Cardiac muscle cell (in vitro differentiated cells and primary cell): Measurements from ENCODE around the gene EP400. TPM values are rescaled to one million over a fixed set of nuclear protein-coding genes. Genes with fewer than 3 reads are reported as not detected.

Experiments
- DNase-seq, 2 donors: peaks; one replicate each; pipeline versions ENCODE4 v3.0.0 to v3.0.0-alpha.2; 2010 to 2017; ENCODE audit warnings: low read depth in 1 of 2, low spot score in 1 of 2
- H3K27ac ChIP-seq: fragments of 200-600 bp; sonication (generic); 2 replicates; pipeline ENCODE4 v1.5.1; 2016
- H3K27me3 ChIP-seq: fragments of 200-600 bp; sonication (generic); 2 replicates; pipeline ENCODE4 v1.6.0; 2016; ENCODE audit warnings: control low read depth
- H3K36me3 ChIP-seq: fragments of 200-600 bp; sonication (generic); 2 replicates; pipeline ENCODE4 v1.5.1; 2016; ENCODE audit warnings: control low read depth
- H3K4me1 ChIP-seq: fragments of 200-600 bp; sonication (generic); 2 replicates; pipeline ENCODE4 v1.8.1; 2017; ENCODE audit warnings: low read depth, mild to moderate bottlenecking, mixed run types
- H3K4me3 ChIP-seq: fragments of 200-600 bp; sonication (generic); 2 replicates; pipeline ENCODE4 v1.5.1; 2016; ENCODE audit warnings: mild to moderate bottlenecking
- H3K9me3 ChIP-seq: fragments of 200-600 bp; sonication (generic); 2 replicates; pipeline ENCODE4 v1.5.1; 2017; ENCODE audit warnings: low read depth, mild to moderate bottlenecking, control low read depth
- polyA plus RNA-seq: library from polyadenylated mRNA; unstranded; fragments of >200 nt; fragmentation: Nextera tagmentation; extraction: Ambion mirVana; gene quantifications from 2 replicates; pipeline ENCODE4 v1.2.1, GENCODE V29; 2016
- total RNA-seq: library from RNA; depleted of rRNA; stranded (reverse); fragments of >200 nt; gene quantifications from 2 replicates; pipeline ENCODE4 v1.2.3, GENCODE V29; 2016
- TF ChIP-seq, protein P1 (sequence below): IDR thresholded peaks from 2 replicates; pipeline ENCODE4 v1.5.1; 2012; ENCODE audit warnings: low read depth, mild to moderate bottlenecking, low read length

EP400 gene
- total and polyA plus RNA-seq, 2 experiments from 2014 or later: 14.6 to 28.4 TPM

DNA sequence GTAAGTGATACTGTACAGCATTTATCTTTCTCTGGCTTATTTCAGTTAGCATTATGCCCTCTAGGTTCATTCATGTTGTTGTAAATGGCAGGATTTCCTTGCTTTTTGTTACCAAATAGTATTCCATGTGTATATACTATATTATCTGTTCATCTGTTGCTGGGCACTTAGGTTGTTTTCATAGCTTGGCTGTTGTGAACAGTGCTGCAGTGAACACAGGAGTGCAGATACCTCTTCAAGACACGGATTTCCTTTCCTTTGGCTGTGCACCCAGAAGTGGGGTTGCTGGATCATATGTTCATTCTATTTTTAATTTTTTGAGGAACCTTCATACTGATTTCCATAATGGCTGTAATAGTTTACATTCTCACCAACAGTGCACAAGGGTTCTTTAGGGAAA is 21.5 kb downstream of the EP400 start:
- Histone ChIP-seq H3K27ac (no peak overlapping the region), H3K36me3 (no peaks in the 10 kb centered on the region), H3K4me1 (no peaks in the 10 kb centered on the region), H3K9me3 (no peaks in the 10 kb centered on the region), H3K27me3 (no peaks in the 10 kb centered on the region), H3K4me3 (no peak overlapping the region)
- TF ChIP-seq, protein P1, sequence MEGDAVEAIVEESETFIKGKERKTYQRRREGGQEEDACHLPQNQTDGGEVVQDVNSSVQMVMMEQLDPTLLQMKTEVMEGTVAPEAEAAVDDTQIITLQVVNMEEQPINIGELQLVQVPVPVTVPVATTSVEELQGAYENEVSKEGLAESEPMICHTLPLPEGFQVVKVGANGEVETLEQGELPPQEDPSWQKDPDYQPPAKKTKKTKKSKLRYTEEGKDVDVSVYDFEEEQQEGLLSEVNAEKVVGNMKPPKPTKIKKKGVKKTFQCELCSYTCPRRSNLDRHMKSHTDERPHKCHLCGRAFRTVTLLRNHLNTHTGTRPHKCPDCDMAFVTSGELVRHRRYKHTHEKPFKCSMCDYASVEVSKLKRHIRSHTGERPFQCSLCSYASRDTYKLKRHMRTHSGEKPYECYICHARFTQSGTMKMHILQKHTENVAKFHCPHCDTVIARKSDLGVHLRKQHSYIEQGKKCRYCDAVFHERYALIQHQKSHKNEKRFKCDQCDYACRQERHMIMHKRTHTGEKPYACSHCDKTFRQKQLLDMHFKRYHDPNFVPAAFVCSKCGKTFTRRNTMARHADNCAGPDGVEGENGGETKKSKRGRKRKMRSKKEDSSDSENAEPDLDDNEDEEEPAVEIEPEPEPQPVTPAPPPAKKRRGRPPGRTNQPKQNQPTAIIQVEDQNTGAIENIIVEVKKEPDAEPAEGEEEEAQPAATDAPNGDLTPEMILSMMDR: no peak
- no peak for DNase-seq

GRCh38 chr12:131975228-131975627 is 25.5 kb downstream of the EP400 start:
- Histone ChIP-seq H3K4me1 (no peaks in the 10 kb centered on the region), H3K9me3 (no peaks in the 10 kb centered on the region), H3K27me3 (no peaks in the 10 kb centered on the region), H3K4me3 (no peak overlapping the region), H3K27ac (no peak overlapping the region), H3K36me3 (no peaks in the 10 kb centered on the region)
- TF ChIP-seq, protein P1: no peak
- DNase-seq: no peak

GRCh38 chr12:131979606-131980005 is 29.9 kb downstream of the EP400 start:
- no peak overlapping the region for H3K4me3 ChIP-seq
- TF ChIP-seq, protein P1: no peak
- H3K4me1 ChIP-seq: no peaks in the 10 kb centered on the region
- no peaks in the 10 kb centered on the region for H3K27me3 ChIP-seq
- no peak overlapping the region for H3K27ac ChIP-seq
- no peaks in the 10 kb centered on the region for H3K9me3 ChIP-seq
- peaks cover 8% of the 10 kb centered on the region for H3K36me3 ChIP-seq
- DNase-seq: no peak

- no peak overlapping the region for H3K4me3 ChIP-seq
- TF ChIP-seq, protein P1: no peak
- H3K27ac ChIP-seq: no peak overlapping the region
- H3K36me3 ChIP-seq: peaks cover 8% of the 10 kb centered on the region
- DNase-seq: no peak
- no peaks in the 10 kb centered on the region for H3K9me3 ChIP-seq
- no peaks in the 10 kb centered on the region for H3K4me1 ChIP-seq
- H3K27me3 ChIP-seq: no peaks in the 10 kb centered on the region
These were observed 30.5 kb downstream of the EP400 start for GRCh38 chr12:131980263-131980662.

GRCh38 chr12:131981388-131981787 is 31.6 kb downstream of the EP400 start:
- no peak for DNase-seq
- Histone ChIP-seq H3K27ac (no peak overlapping the region), H3K36me3 (peaks cover 8% of the 10 kb centered on the region), H3K4me1 (no peaks in the 10 kb centered on the region), H3K9me3 (no peaks in the 10 kb centered on the region), H3K27me3 (no peaks in the 10 kb centered on the region), H3K4me3 (no peak overlapping the region)
- TF ChIP-seq, protein P1: no peak

- no peak for DNase-seq
- H3K27me3 ChIP-seq: no peaks in the 10 kb centered on the region
- no peak overlapping the region for H3K4me3 ChIP-seq
- no peaks in the 10 kb centered on the region for H3K4me1 ChIP-seq
- H3K36me3 ChIP-seq: peaks cover 13% of the 10 kb centered on the region
- no peaks in the 10 kb centered on the region for H3K9me3 ChIP-seq
- H3K27ac ChIP-seq: no peak overlapping the region
- TF ChIP-seq, protein P1: no peak
These were observed 32.3 kb downstream of the EP400 start for GRCh38 chr12:131982041-131982440.
